K562 (cell line): ENCODE results near the gene CDKN1B. TPM values are rescaled to one million over a fixed set of nuclear protein-coding genes. Genes with fewer than 3 reads are reported as not detected.
A peak's percentile ranks its signal among the peaks of the same experiment; 100 is the strongest.

Experiments used
- ARID2 ChIP-seq: fragments of 450-650 bp; IDR thresholded peaks from 2 replicates; pipeline ENCODE4 v1.6.1; 2017; ENCODE audit warnings: antibody characterized with exemption, mild to moderate bottlenecking
- CC2D1A ChIP-seq: fragments of 450-650 bp; IDR thresholded peaks from 2 replicates; pipeline ENCODE4 v1.6.1; 2017; ENCODE audit warnings: mild to moderate bottlenecking
- CEBPG ChIP-seq, 3 experiments: fragments of 200-800 bp in 1 of 3; sonication (Bioruptor generic) in 1 of 3; sonication (generic) in 1 of 3; formaldehyde crosslinking in 1 of 3; IDR thresholded peaks in 2 of 3; conservative IDR thresholded peaks in 1 of 3; 2 replicates each; pipeline versions ENCODE4 v1.6.1 to v1.8.0; 2016 to 2022; ENCODE audit warnings: missing compliant biosample characterization in 2 of 3, missing genetic modification characterization in 2 of 3, mild to moderate bottlenecking in 1 of 3, missing genetic modification reagents in 1 of 3
- GATAD2A ChIP-seq: fragments of 450-650 bp; IDR thresholded peaks from 2 replicates; pipeline ENCODE4 v1.6.1; 2017
- GATAD2B ChIP-seq: fragments of 450-650 bp; IDR thresholded peaks from 2 replicates; pipeline ENCODE4 v1.6.1; 2017; ENCODE audit warnings: mild to moderate bottlenecking, borderline replicate concordance
- HES1 ChIP-seq: fragments of 450-650 bp; IDR thresholded peaks from 2 replicates; pipeline ENCODE4 v1.6.1; 2016; ENCODE audit warnings: low read depth, mild to moderate bottlenecking, moderate library complexity
- MNT ChIP-seq, 2 experiments: fragments of 450-650 bp; conservative IDR thresholded peaks; 2 replicates each; pipeline ENCODE4 v1.6.1; 2017; ENCODE audit warnings: mild to moderate bottlenecking in 2 of 2, moderate library complexity in 2 of 2
- POLR2H ChIP-seq: IDR thresholded peaks from 2 replicates; pipeline ENCODE4 v1.6.1; 2016; ENCODE audit warnings: missing genetic modification characterization, low read depth, mild to moderate bottlenecking, control low read depth, missing compliant biosample characterization, moderate library complexity
- RAD21 ChIP-seq, 2 experiments: fragments of 250-450 bp in 1 of 2; fragments of 450-650 bp in 1 of 2; sonication (Bioruptor Pico) in 1 of 2; formaldehyde crosslinking in 1 of 2; IDR thresholded peaks in 1 of 2; conservative IDR thresholded peaks in 1 of 2; 2 replicates each; pipeline versions ENCODE4 v1.4.0 to v1.8.0; 2020 to 2022; ENCODE audit warnings: mild to moderate bottlenecking in 2 of 2, moderate library complexity in 1 of 2
- RBM17 ChIP-seq: fragments of 200-400 bp; formaldehyde crosslinking; IDR thresholded peaks from 2 replicates; pipeline ENCODE4 v1.6.1; 2017; ENCODE audit warnings: low read depth, mild to moderate bottlenecking, low read length, borderline replicate concordance
- RFX1 ChIP-seq: fragments of 450-650 bp; IDR thresholded peaks from 2 replicates; pipeline ENCODE4 v1.6.1; 2016; ENCODE audit warnings: mild to moderate bottlenecking, moderate library complexity
- SMC3 ChIP-seq: conservative IDR thresholded peaks from 2 replicates; pipeline ENCODE4 v1.6.1; 2011; ENCODE audit warnings: low read depth, low read length, improper control_type of control experiment; ENCODE audit not compliant: insufficient read depth
- SP1 ChIP-seq: sonication (generic); formaldehyde crosslinking; IDR thresholded peaks from 2 replicates; pipeline ENCODE4 v1.8.1; 2022; ENCODE audit warnings: mild to moderate bottlenecking, missing genetic modification reagents
- TEAD1 ChIP-seq, 2 experiments: fragments of 450-650 bp in 1 of 2; sonication (generic) in 1 of 2; formaldehyde crosslinking; IDR thresholded peaks; 2 replicates each; pipeline versions ENCODE4 v1.4.0 to v1.8.0; 2020 to 2022; ENCODE audit warnings: mild to moderate bottlenecking in 2 of 2, missing genetic modification reagents in 1 of 2
- ZNF24 ChIP-seq: fragments of 450-650 bp; IDR thresholded peaks from 2 replicates; pipeline ENCODE4 v1.6.1; 2016
- ZNF444 ChIP-seq: fragments of 250-450 bp; sonication (Bioruptor Pico); IDR thresholded peaks from 2 replicates; pipeline ENCODE4 v1.4.0; 2020; ENCODE audit warnings: mild to moderate bottlenecking, moderate library complexity
- polyA plus RNA-seq, 8 experiments: library from polyadenylated mRNA; depleted of rRNA in 4 of 8; stranded (reverse) in 5 of 8; unstranded in 3 of 8; fragments of >200 nt; fragmentation: Nextera tagmentation in 2 of 8; fragmentation: Illumina TruSeq in 1 of 8; extraction: Ambion mirVana in 2 of 8; extraction: Trizol in 1 of 8; gene quantifications; 2 replicates each; pipeline versions ENCODE4 v1.2.1 to v1.2.3, GENCODE V29; 2011 to 2014; ENCODE audit warnings: inconsistent platforms in 1 of 8, missing spikeins in 1 of 8
- total RNA-seq, 7 experiments: library from RNA; depleted of rRNA in 6 of 7; stranded (reverse); fragments of >200 nt in 6 of 7; fragmentation: Illumina TruSeq in 2 of 7; extraction: Trizol in 2 of 7; gene quantifications; 2 replicates each; pipeline versions ENCODE4 v1.2.1 to v1.2.3, GENCODE V29; 2011 to 2021; ENCODE audit warnings: low replicate concordance in 1 of 7
- TF ChIP-seq, protein P1 (sequence below), 3 experiments: IDR thresholded peaks in 2 of 3; conservative IDR thresholded peaks in 1 of 3; 2 replicates each; pipeline ENCODE4 v1.5.1; 2011 to 2012; ENCODE audit warnings: low read length in 3 of 3, mild to moderate bottlenecking in 3 of 3, control low read depth in 2 of 3, improper control_type of control experiment in 1 of 3, inconsistent platforms in 1 of 3, low read depth in 1 of 3, mixed read lengths in 1 of 3, moderate library complexity in 1 of 3; ENCODE audit not compliant: insufficient read depth in 2 of 3
- TF ChIP-seq, protein P2 (sequence below): IDR thresholded peaks from 2 replicates; pipeline ENCODE4 v1.6.1; 2012; ENCODE audit warnings: low read depth, low read length, improper control_type of control experiment, borderline replicate concordance
- TF ChIP-seq, protein P3 (sequence below): fragments of 450-650 bp; IDR thresholded peaks from 2 replicates; pipeline ENCODE4 v1.6.1; 2016

CDKN1B gene
- total and polyA plus RNA-seq, 9 of the 15 experiments (the other 6 are each of a cell fraction or from before 2014, with no cell fraction given), result 2.6 to 35.2 (median 15.5) TPM

DNA sequence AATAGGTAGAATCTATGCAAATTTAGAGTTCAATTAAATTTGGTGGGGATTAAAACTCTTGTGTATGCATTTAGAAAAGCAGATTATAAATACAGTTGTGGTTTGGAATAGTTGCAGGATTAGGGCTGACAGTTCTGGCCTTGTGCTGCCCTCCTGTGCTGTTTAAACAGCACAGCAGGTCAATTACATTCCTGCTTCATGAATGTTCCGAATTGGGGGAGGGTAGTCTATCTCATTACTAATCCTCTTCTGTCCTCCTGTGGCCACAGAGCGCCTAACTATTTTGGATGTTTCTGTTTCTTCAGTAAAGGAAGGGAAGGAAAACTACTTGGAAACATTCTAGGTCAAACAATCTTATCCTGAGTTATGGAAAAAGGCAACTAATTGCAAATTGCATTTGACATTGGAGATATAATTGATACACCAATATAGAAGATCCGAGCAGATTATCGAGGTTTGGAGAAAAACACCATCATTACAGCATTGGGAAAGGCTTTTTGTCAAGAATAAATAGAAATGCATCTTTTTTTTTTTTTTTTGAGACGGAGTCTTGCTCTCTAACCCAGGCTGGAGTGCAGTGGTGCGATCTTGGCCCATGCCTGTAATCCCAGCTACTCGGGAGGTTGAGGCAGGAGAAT lies 12.5 kb upstream of the CDKN1B start (continued):
- peak; percentile 40 to 94; a peak in 3 of 4 replicates for TF ChIP-seq TEAD1 (CRISPR knock-in tag; IDR thresholded peaks at IDR 0.05)
- TF ChIP-seq, protein P1, sequence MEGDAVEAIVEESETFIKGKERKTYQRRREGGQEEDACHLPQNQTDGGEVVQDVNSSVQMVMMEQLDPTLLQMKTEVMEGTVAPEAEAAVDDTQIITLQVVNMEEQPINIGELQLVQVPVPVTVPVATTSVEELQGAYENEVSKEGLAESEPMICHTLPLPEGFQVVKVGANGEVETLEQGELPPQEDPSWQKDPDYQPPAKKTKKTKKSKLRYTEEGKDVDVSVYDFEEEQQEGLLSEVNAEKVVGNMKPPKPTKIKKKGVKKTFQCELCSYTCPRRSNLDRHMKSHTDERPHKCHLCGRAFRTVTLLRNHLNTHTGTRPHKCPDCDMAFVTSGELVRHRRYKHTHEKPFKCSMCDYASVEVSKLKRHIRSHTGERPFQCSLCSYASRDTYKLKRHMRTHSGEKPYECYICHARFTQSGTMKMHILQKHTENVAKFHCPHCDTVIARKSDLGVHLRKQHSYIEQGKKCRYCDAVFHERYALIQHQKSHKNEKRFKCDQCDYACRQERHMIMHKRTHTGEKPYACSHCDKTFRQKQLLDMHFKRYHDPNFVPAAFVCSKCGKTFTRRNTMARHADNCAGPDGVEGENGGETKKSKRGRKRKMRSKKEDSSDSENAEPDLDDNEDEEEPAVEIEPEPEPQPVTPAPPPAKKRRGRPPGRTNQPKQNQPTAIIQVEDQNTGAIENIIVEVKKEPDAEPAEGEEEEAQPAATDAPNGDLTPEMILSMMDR (IDR thresholded peaks at IDR 0.05 in 2 of 3, conservative IDR thresholded peaks at IDR 0.05 in 1 of 3; ENCODE audit: insufficient read depth in 2 of 3, low read depth in 1 of 3, low read length in 3 of 3), result peak; percentile 92 to 99 (median 97)
- TF ChIP-seq MNT (conservative IDR thresholded peaks at IDR 0.05), result 0 out of 4 replicates have a peak, but pooled peaks of 1 of the 2 experiments have one; percentile 23
- TF ChIP-seq SMC3, result peak; percentile 95
- no peak for TF ChIP-seq GATAD2A
- TF ChIP-seq SP1 (CRISPR knock-in tag), result 0 out of 2 replicates have a peak, but pooled peaks have one; percentile 36
- TF ChIP-seq RBM17, result no peak
- TF ChIP-seq ZNF444, result peak; percentile 92
- 0 out of 2 replicates have a peak, but pooled peaks have one; percentile 14 for TF ChIP-seq GATAD2B
- TF ChIP-seq RAD21 (CRISPR knock-in tag; conservative IDR thresholded peaks at IDR 0.05 in 1 of 2, IDR thresholded peaks at IDR 0.05 in 1 of 2), result peak; percentile 97 to 98
- no peak for TF ChIP-seq CEBPG (CRISPR knock-in tag; IDR thresholded peaks at IDR 0.05)
- no peak for TF ChIP-seq CEBPG (tag; conservative IDR thresholded peaks at IDR 0.05 in 1 of 2, IDR thresholded peaks at IDR 0.05 in 1 of 2)
- TF ChIP-seq, protein P2, sequence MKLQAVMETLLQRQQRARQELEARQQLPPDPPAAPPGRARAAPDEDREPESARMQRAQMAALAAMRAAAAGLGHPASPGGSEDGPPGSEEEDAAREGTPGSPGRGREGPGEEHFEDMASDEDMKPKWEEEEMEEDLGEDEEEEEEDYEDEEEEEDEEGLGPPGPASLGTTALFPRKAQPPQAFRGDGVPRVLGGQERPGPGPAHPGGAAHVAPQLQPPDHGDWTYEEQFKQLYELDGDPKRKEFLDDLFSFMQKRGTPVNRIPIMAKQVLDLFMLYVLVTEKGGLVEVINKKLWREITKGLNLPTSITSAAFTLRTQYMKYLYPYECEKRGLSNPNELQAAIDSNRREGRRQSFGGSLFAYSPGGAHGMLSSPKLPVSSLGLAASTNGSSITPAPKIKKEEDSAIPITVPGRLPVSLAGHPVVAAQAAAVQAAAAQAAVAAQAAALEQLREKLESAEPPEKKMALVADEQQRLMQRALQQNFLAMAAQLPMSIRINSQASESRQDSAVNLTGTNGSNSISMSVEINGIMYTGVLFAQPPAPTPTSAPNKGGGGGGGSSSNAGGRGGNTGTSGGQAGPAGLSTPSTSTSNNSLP, result peak; percentile 59; the same call in 1 of the 2 replicates
- TF ChIP-seq HES1, result no peak
- TF ChIP-seq POLR2H, result no peak
- TF ChIP-seq RFX1, result no peak
- peak; percentile 38; the same call in 1 of the 2 replicates for TF ChIP-seq ZNF24
- TF ChIP-seq, protein P3, sequence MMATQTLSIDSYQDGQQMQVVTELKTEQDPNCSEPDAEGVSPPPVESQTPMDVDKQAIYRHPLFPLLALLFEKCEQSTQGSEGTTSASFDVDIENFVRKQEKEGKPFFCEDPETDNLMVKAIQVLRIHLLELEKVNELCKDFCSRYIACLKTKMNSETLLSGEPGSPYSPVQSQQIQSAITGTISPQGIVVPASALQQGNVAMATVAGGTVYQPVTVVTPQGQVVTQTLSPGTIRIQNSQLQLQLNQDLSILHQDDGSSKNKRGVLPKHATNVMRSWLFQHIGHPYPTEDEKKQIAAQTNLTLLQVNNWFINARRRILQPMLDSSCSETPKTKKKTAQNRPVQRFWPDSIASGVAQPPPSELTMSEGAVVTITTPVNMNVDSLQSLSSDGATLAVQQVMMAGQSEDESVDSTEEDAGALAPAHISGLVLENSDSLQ, result peak; percentile 15; the same call in 1 of the 2 replicates
- peak; percentile 58; the same call in 1 of the 2 replicates for TF ChIP-seq CC2D1A
- TF ChIP-seq ARID2, result peak; percentile 94
